ENCODE measurements around the gene SMARCAL1. TPM values are rescaled to one million over a fixed set of nuclear protein-coding genes. Genes with fewer than 3 reads are reported as not detected.
A peak's percentile ranks its signal among the peaks of the same experiment; 100 is the strongest.

The SMARCAL1 gene
- total and polyA plus RNA-seq, 2 experiments from 2014 or later, result 10.3 to 17.2 TPM

DNA sequence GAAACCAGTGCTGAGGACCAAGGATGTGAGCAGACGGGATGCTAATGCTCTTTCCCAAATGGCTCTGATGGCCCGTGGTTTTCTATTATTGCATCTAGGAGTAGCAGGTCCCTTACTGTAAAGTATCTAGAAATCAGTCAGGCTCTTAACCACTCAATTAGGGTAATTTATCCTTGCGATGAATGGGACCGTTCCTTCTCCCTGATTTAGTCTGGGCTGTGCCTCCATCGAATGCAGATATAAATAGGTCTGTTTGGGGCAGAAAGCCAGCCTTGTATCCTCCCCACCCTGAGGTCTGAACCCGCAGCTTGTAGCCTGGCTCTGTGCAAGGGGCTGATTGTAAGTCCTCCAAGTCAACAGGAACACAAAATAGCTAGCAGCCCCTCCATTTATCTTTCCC is 9.5 kb upstream of the SMARCAL1 start:
- H3K4me1 Mint-ChIP-seq, result peaks cover 18% of the 10 kb centered on the region
- H3K36me3 ChIP-seq (ENCODE audit: insufficient read depth), result no peaks in the 10 kb centered on the region
- H3K4me2 ChIP-seq, result no peak overlapping the region
- 0 out of 2 replicates have a peak, but pooled peaks cover 2% of the 10 kb centered on the region for H3K9me2 ChIP-seq (ENCODE audit: insufficient read depth)
- no peaks in the 10 kb centered on the region for H3K36me3 Mint-ChIP-seq (ENCODE audit: low read depth)
- no peak for TF ChIP-seq JUNB (IDR thresholded peaks at IDR 0.05; ENCODE audit: unreplicated experiment)
- TF ChIP-seq ZNF331 (CRISPR knock-in tag; IDR thresholded peaks at IDR 0.05; ENCODE audit: low read depth), result no peak
- TF ChIP-seq POLR2AphosphoS5 (IDR thresholded peaks at IDR 0.05; ENCODE audit: low read depth), result no peak
- no peak for TF ChIP-seq ZNF114 (CRISPR knock-in tag; IDR thresholded peaks at IDR 0.05)
- TF ChIP-seq, protein P1, sequence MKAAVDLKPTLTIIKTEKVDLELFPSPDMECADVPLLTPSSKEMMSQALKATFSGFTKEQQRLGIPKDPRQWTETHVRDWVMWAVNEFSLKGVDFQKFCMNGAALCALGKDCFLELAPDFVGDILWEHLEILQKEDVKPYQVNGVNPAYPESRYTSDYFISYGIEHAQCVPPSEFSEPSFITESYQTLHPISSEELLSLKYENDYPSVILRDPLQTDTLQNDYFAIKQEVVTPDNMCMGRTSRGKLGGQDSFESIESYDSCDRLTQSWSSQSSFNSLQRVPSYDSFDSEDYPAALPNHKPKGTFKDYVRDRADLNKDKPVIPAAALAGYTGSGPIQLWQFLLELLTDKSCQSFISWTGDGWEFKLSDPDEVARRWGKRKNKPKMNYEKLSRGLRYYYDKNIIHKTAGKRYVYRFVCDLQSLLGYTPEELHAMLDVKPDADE (IDR thresholded peaks at IDR 0.05), result no peak
- no peak for TF ChIP-seq NANOG (IDR thresholded peaks at IDR 0.05; ENCODE audit: borderline replicate concordance)
- no peak for TF ChIP-seq EZH2 (IDR thresholded peaks at IDR 0.05; ENCODE audit: low read depth, unreplicated experiment)
- TF ChIP-seq, protein P2, sequence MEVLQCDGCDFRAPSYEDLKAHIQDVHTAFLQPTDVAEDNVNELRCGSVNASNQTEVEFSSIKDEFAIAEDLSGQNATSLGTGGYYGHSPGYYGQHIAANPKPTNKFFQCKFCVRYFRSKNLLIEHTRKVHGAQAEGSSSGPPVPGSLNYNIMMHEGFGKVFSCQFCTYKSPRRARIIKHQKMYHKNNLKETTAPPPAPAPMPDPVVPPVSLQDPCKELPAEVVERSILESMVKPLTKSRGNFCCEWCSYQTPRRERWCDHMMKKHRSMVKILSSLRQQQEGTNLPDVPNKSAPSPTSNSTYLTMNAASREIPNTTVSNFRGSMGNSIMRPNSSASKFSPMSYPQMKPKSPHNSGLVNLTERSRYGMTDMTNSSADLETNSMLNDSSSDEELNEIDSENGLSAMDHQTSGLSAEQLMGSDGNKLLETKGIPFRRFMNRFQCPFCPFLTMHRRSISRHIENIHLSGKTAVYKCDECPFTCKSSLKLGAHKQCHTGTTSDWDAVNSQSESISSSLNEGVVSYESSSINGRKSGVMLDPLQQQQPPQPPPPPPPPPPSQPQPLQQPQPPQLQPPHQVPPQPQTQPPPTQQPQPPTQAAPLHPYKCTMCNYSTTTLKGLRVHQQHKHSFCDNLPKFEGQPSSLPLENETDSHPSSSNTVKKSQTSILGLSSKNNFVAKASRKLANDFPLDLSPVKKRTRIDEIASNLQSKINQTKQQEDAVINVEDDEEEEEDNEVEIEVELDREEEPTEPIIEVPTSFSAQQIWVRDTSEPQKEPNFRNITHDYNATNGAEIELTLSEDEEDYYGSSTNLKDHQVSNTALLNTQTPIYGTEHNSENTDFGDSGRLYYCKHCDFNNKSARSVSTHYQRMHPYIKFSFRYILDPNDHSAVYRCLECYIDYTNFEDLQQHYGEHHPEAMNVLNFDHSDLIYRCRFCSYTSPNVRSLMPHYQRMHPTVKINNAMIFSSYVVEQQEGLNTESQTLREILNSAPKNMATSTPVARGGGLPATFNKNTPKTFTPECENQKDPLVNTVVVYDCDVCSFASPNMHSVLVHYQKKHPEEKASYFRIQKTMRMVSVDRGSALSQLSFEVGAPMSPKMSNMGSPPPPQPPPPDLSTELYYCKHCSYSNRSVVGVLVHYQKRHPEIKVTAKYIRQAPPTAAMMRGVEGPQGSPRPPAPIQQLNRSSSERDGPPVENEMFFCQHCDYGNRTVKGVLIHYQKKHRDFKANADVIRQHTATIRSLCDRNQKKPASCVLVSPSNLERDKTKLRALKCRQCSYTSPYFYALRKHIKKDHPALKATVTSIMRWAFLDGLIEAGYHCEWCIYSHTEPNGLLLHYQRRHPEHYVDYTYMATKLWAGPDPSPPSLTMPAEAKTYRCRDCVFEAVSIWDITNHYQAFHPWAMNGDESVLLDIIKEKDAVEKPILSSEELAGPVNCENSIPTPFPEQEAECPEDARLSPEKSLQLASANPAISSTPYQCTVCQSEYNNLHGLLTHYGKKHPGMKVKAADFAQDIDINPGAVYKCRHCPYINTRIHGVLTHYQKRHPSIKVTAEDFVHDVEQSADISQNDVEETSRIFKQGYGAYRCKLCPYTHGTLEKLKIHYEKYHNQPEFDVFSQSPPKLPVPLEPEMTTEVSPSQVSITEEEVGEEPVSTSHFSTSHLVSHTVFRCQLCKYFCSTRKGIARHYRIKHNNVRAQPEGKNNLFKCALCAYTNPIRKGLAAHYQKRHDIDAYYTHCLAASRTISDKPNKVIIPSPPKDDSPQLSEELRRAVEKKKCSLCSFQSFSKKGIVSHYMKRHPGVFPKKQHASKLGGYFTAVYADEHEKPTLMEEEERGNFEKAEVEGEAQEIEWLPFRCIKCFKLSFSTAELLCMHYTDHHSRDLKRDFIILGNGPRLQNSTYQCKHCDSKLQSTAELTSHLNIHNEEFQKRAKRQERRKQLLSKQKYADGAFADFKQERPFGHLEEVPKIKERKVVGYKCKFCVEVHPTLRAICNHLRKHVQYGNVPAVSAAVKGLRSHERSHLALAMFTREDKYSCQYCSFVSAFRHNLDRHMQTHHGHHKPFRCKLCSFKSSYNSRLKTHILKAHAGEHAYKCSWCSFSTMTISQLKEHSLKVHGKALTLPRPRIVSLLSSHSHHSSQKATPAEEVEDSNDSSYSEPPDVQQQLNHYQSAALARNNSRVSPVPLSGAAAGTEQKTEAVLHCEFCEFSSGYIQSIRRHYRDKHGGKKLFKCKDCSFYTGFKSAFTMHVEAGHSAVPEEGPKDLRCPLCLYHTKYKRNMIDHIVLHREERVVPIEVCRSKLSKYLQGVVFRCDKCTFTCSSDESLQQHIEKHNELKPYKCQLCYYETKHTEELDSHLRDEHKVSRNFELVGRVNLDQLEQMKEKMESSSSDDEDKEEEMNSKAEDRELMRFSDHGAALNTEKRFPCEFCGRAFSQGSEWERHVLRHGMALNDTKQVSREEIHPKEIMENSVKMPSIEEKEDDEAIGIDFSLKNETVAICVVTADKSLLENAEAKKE (CRISPR knock-in tag; IDR thresholded peaks at IDR 0.05), result no peak
- no peak for TF ChIP-seq EZH2phosphoT487 (IDR thresholded peaks at IDR 0.05; ENCODE audit: unreplicated experiment)
- TF ChIP-seq CREB1 (CRISPR knock-in tag; IDR thresholded peaks at IDR 0.05; ENCODE audit: low read depth), result no peak
- no peak for TF ChIP-seq STAT1 (IDR thresholded peaks at IDR 0.05; ENCODE audit: unreplicated experiment)
- TF ChIP-seq, protein P3, sequence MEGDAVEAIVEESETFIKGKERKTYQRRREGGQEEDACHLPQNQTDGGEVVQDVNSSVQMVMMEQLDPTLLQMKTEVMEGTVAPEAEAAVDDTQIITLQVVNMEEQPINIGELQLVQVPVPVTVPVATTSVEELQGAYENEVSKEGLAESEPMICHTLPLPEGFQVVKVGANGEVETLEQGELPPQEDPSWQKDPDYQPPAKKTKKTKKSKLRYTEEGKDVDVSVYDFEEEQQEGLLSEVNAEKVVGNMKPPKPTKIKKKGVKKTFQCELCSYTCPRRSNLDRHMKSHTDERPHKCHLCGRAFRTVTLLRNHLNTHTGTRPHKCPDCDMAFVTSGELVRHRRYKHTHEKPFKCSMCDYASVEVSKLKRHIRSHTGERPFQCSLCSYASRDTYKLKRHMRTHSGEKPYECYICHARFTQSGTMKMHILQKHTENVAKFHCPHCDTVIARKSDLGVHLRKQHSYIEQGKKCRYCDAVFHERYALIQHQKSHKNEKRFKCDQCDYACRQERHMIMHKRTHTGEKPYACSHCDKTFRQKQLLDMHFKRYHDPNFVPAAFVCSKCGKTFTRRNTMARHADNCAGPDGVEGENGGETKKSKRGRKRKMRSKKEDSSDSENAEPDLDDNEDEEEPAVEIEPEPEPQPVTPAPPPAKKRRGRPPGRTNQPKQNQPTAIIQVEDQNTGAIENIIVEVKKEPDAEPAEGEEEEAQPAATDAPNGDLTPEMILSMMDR (conservative IDR thresholded peaks at IDR 0.05; ENCODE audit: low read depth in 2 of 2), result no peak
- TF ChIP-seq, protein P4, sequence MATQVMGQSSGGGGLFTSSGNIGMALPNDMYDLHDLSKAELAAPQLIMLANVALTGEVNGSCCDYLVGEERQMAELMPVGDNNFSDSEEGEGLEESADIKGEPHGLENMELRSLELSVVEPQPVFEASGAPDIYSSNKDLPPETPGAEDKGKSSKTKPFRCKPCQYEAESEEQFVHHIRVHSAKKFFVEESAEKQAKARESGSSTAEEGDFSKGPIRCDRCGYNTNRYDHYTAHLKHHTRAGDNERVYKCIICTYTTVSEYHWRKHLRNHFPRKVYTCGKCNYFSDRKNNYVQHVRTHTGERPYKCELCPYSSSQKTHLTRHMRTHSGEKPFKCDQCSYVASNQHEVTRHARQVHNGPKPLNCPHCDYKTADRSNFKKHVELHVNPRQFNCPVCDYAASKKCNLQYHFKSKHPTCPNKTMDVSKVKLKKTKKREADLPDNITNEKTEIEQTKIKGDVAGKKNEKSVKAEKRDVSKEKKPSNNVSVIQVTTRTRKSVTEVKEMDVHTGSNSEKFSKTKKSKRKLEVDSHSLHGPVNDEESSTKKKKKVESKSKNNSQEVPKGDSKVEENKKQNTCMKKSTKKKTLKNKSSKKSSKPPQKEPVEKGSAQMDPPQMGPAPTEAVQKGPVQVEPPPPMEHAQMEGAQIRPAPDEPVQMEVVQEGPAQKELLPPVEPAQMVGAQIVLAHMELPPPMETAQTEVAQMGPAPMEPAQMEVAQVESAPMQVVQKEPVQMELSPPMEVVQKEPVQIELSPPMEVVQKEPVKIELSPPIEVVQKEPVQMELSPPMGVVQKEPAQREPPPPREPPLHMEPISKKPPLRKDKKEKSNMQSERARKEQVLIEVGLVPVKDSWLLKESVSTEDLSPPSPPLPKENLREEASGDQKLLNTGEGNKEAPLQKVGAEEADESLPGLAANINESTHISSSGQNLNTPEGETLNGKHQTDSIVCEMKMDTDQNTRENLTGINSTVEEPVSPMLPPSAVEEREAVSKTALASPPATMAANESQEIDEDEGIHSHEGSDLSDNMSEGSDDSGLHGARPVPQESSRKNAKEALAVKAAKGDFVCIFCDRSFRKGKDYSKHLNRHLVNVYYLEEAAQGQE (IDR thresholded peaks at IDR 0.05; ENCODE audit: unreplicated experiment), result no peak
- peak overlapping the region; percentile 90 for H2AFZ ChIP-seq
- peaks cover 13% of the 10 kb centered on the region; the same call in 1 of the 2 replicates for H3K4me1 ChIP-seq (ENCODE audit: insufficient read depth)
- H4K20me1 ChIP-seq (replicated peaks; ENCODE audit: insufficient read depth), result no peaks in the 10 kb centered on the region
- H3K27ac ChIP-seq (ENCODE audit: low read depth), result no peak overlapping the region
- H3F3A ChIP-seq (replicated peaks; ENCODE audit: low read depth), result no peaks in the 10 kb centered on the region
- H3K4me3 ChIP-seq, result no peak overlapping the region
- no peaks in the 10 kb centered on the region for H3K27me3 ChIP-seq (ENCODE audit: insufficient read depth)
- no peak overlapping the region for H3K4me3 Mint-ChIP-seq
- no peaks in the 10 kb centered on the region for H3K79me2 ChIP-seq (replicated peaks; ENCODE audit: insufficient read depth)
- no peak overlapping the region for H3K27ac Mint-ChIP-seq
- peaks cover 4% of the 10 kb centered on the region for H3K27me3 Mint-ChIP-seq (ENCODE audit: insufficient read depth, low read depth, poor library complexity)
- ATAC-seq (no peak), DNase-seq (ENCODE audit: low spot score) (no peak)
- no peaks in the 10 kb centered on the region for H3K9me3 Mint-ChIP-seq

All from GM23338 (cell line).